PC-3 (cell line): Measurements from ENCODE around the gene RBMS3. TPM values are rescaled to one million over a fixed set of nuclear protein-coding genes. Genes with fewer than 3 reads are reported as not detected.

Experiments
- ATAC-seq: fragments of 200-7000 bp; cut with Tn5 transposase; 2 replicates; pipeline ENCODE4 v1.9.1; 2020; ENCODE audit warnings: mild to moderate bottlenecking, moderate library complexity
- BruUV-seq: library from RNA; stranded (reverse); fragments of 400-500 nt; replicated peaks from 2 replicates; lab custom pipeline; 2021; lab: Mats Ljungman, UMichigan
- CTCF ChIA-PET: fragments of 300-600 bp; sonication (Branson Sonifier 250); formaldehyde crosslinking; loops from one replicate; lab custom pipeline; 2022; ENCODE audit warnings: antibody characterized with exemption; lab: Charles Lee
- POLR2A ChIA-PET: fragments of 300-600 bp; sonication (Branson Sonifier 250); formaldehyde crosslinking; loops from one replicate; lab custom pipeline; 2022; ENCODE audit warnings: antibody characterized with exemption; ENCODE audit not compliant: unreplicated experiment; lab: Charles Lee
- DNase-seq: peaks from one replicate; pipeline ENCODE4 v3.0.0-alpha.2; 2015
- H2AFZ ChIP-seq: fragments of 300-600 bp; sonication (generic); 2 replicates; pipeline ENCODE4 v1.6.0; 2016; ENCODE audit warnings: antibody characterized with exemption, low read length
- H3F3A ChIP-seq: fragments of 300-600 bp; sonication (generic); one replicate; pipeline ENCODE4 v1.6.0; 2017; ENCODE audit warnings: antibody characterized with exemption, low read length, control low read depth, mild to moderate bottlenecking; ENCODE audit not compliant: unreplicated experiment
- H3K27ac ChIP-seq: fragments of 300-600 bp; sonication (generic); 2 replicates; pipeline ENCODE4 v1.5.1; 2016; ENCODE audit warnings: mild to moderate bottlenecking, low read length
- H3K27me3 ChIP-seq: fragments of 300-600 bp; sonication (generic); 2 replicates; pipeline ENCODE4 v1.6.1; 2016; ENCODE audit warnings: low read length, mixed read lengths
- H3K36me3 ChIP-seq: fragments of 300-600 bp; sonication (generic); 2 replicates; pipeline ENCODE4 v1.6.1; 2016; ENCODE audit warnings: low read depth, mixed run types, low read length, mixed read lengths
- H3K4me1 ChIP-seq: fragments of 300-600 bp; sonication (generic); 2 replicates; pipeline ENCODE4 v1.5.1; 2016; ENCODE audit warnings: low read length; ENCODE audit not compliant: insufficient read depth
- H3K4me2 ChIP-seq: fragments of 300-600 bp; sonication (generic); 2 replicates; pipeline ENCODE4 v1.6.0; 2016; ENCODE audit warnings: low read length
- H3K4me3 ChIP-seq: fragments of 300-600 bp; sonication (generic); 2 replicates; pipeline ENCODE4 v1.5.1; 2016; ENCODE audit warnings: mild to moderate bottlenecking, low read length, mixed read lengths
- H3K79me2 ChIP-seq: fragments of 300-600 bp; sonication (generic); 2 replicates; pipeline ENCODE4 v1.6.1; 2017; ENCODE audit warnings: low read length, mixed read lengths
- H3K9ac ChIP-seq: fragments of 300-600 bp; sonication (generic); 2 replicates; pipeline ENCODE4 v1.6.0; 2016; ENCODE audit warnings: mild to moderate bottlenecking, low read length
- H3K9me2 ChIP-seq: fragments of 300-600 bp; sonication (generic); replicated peaks from 2 replicates; pipeline ENCODE4 v1.6.1; 2016; ENCODE audit warnings: mixed run types, low read length, mixed read lengths
- H3K9me3 ChIP-seq: fragments of 300-600 bp; sonication (generic); 2 replicates; pipeline ENCODE4 v1.6.1; 2016; ENCODE audit warnings: low read length, mixed read lengths
- H4K20me1 ChIP-seq: fragments of 300-600 bp; sonication (generic); 2 replicates; pipeline ENCODE4 v1.6.1; 2016; ENCODE audit warnings: low read length, mixed read lengths
- CTCF ChIP-seq: fragments of 300-600 bp; sonication (generic); conservative IDR thresholded peaks from 2 replicates; pipeline ENCODE4 v1.5.1; 2017; ENCODE audit warnings: antibody characterized with exemption, low read depth, mild to moderate bottlenecking, low read length
- EZH2 ChIP-seq: fragments of 300-600 bp; sonication (generic); IDR thresholded peaks from one replicate; pipeline ENCODE4 v1.6.1; 2017; ENCODE audit warnings: antibody characterized with exemption, mild to moderate bottlenecking, low read length; ENCODE audit not compliant: unreplicated experiment
- EZH2phosphoT487 ChIP-seq: fragments of 300-600 bp; sonication (generic); IDR thresholded peaks from 2 replicates; pipeline ENCODE4 v1.6.1; 2018; ENCODE audit warnings: mild to moderate bottlenecking, antibody characterized with exemption, low read length, borderline replicate concordance
- intact Hi-C: fragments of 100-400 bp; cut with micrococcal nuclease; formaldehyde crosslinking; loops from 2 replicates; pipeline ENCODE4 v1.9.0; 2023
- total RNA-seq: library from RNA; depleted of rRNA; stranded (reverse); fragments of >200 nt; gene quantifications from 2 replicates; pipeline ENCODE4 v1.2.3, GENCODE V29; 2014

RBMS3 gene
- total RNA-seq, 1 experiment from 2014 or later: 5.4 TPM

- Histone ChIP-seq H3K36me3 (no peaks in the 10 kb centered on the region), H3K4me1 (peaks cover 8% of the 10 kb centered on the region; the same call in 1 of the 2 replicates), H3K9me2 (no peaks in the 10 kb centered on the region), H3K79me2 (no peaks in the 10 kb centered on the region), H4K20me1 (no peaks in the 10 kb centered on the region), H3K9me3 (no peaks in the 10 kb centered on the region), H3K4me2 (no peak overlapping the region), H3K4me3 (no peak overlapping the region), H3K9ac (no peak overlapping the region), H3K27ac (no peak overlapping the region), H3K27me3 (no peaks in the 10 kb centered on the region), H2AFZ (no peak overlapping the region), H3F3A (no peaks in the 10 kb centered on the region)
- ATAC-seq: no peak
- TF ChIP-seq CTCF (no peak), EZH2 (no peak), EZH2phosphoT487 (no peak)
- BruUV-seq: no TSS peak
- CTCF ChIA-PET: interaction anchor here (0.7 kb wide), 1 partner anchor 343 kb away, joined by 6 read pairs; no protein-coding TSS in a partner anchor
- intact Hi-C loops: no loop called here
- DNase-seq: no peak
- POLR2A ChIA-PET: interaction anchor here (0.7 kb wide), 1 partner anchor 631 kb away, joined by 4 read pairs; no protein-coding TSS in a partner anchor
Observed at GRCh38 chr3:29494305-29495036, 213.6 kb downstream of the RBMS3 start.

DNA sequence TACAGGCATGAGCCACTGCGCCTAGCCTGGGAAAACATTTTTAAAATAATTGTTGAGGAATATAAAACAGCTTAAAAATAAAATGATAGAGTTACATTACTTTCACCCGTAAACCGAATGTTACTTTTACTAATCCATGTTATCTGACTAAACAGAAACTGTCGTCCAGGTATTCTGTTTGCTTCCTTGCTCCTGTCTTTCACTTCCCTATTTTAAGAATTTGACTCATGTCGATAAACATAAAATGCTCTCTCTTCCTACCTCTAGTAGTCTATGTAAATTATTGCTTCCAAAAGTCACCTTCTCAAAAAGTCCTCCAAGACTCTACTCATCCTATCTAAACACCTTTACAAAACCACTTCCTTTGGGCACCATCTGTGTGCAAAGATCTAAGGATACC is 216.4 kb downstream of the RBMS3 start:
- TF ChIP-seq EZH2 (no peak), EZH2phosphoT487 (no peak), CTCF (no peak)
- H3K4me3 ChIP-seq: no peak overlapping the region
- peaks cover 8% of the 10 kb centered on the region; the same call in 1 of the 2 replicates for H3K4me1 ChIP-seq
- ChIA-PET POLR2A (no interaction called here), CTCF (no interaction called here)
- no peak for ATAC-seq
- no peaks in the 10 kb centered on the region for H3K79me2 ChIP-seq
- H3F3A ChIP-seq: no peaks in the 10 kb centered on the region
- H4K20me1 ChIP-seq: no peaks in the 10 kb centered on the region
- H3K9me3 ChIP-seq: no peaks in the 10 kb centered on the region
- no peak for DNase-seq
- intact Hi-C loops: no loop called here
- no TSS peak for BruUV-seq
- no peaks in the 10 kb centered on the region for H3K27me3 ChIP-seq
- H3K9ac ChIP-seq: no peak overlapping the region
- no peak overlapping the region for H3K27ac ChIP-seq
- no peaks in the 10 kb centered on the region for H3K9me2 ChIP-seq
- no peak overlapping the region for H2AFZ ChIP-seq
- H3K36me3 ChIP-seq: no peaks in the 10 kb centered on the region
- H3K4me2 ChIP-seq: no peak overlapping the region

DNA sequence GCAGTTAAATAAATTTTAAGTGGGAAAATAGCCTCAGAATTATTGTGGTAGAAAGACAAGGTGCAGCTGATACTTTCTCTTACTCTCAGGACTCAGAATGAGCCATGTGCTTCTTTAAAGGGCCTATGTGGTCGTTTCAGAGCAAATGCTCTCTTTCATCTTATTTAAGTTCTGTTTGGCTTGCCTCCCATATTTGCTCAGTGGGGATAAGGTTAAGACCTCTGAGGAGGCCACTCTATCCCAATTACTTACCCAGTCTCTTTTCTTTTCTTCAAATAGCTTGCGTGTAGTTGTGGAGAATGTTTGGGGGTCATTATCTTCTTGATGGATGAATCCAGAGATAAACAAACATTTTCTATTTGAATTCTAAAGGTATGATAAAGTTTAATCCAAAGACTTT is 221.9 kb downstream of the RBMS3 start:
- no peaks in the 10 kb centered on the region for H3K36me3 ChIP-seq
- no peak overlapping the region for H3K4me3 ChIP-seq
- CTCF ChIA-PET: no interaction called here
- H3K9me3 ChIP-seq: no peaks in the 10 kb centered on the region
- no peaks in the 10 kb centered on the region for H4K20me1 ChIP-seq
- no peak overlapping the region for H3K9ac ChIP-seq
- H3K4me2 ChIP-seq: no peak overlapping the region
- intact Hi-C loops: no loop called here
- H3K9me2 ChIP-seq: no peaks in the 10 kb centered on the region
- H3K4me1 ChIP-seq: no peaks in the 10 kb centered on the region
- POLR2A ChIA-PET: no interaction called here
- H3K79me2 ChIP-seq: no peaks in the 10 kb centered on the region
- no TSS peak for BruUV-seq
- no peaks in the 10 kb centered on the region for H3F3A ChIP-seq
- ATAC-seq: no peak
- no peak overlapping the region for H2AFZ ChIP-seq
- no peak overlapping the region for H3K27ac ChIP-seq
- TF ChIP-seq EZH2phosphoT487: no peak
- no peak for TF ChIP-seq EZH2
- TF ChIP-seq CTCF: no peak
- DNase-seq: no peak
- H3K27me3 ChIP-seq: no peaks in the 10 kb centered on the region
